Measurements from ENCODE around the gene APBB1IP. TPM values are rescaled to one million over a fixed set of nuclear protein-coding genes. Genes with fewer than 3 reads are reported as not detected.

APBB1IP gene
- total and polyA plus RNA-seq, 4 donors = 5.4 to 33.5 (median 19.1) TPM

- ATAC-seq (ENCODE audit: insufficient read depth, low FRiP score) (peak; percentile 31), DNase-seq (no peak)
- no peak overlapping the region for H3K9ac ChIP-seq (ENCODE audit: insufficient read depth in 1 of 2, low read length in 2 of 2)
- no peak overlapping the region for H3K27ac ChIP-seq (ENCODE audit: low read depth in 1 of 2, low read length in 1 of 2)
- no peaks in the 10 kb centered on the region for H3K9me3 ChIP-seq (ENCODE audit: control insufficient read depth in 4 of 4, insufficient read depth in 3 of 4, low read length in 3 of 4)
- WGBS, 2 donors = 56 to 66% methylated on average over 8 of the region's 8 CpGs
- TF ChIP-seq CTCF (IDR thresholded peaks at IDR 0.05; ENCODE audit: control extremely low read depth, extremely low read depth) = no peak
- no peak overlapping the region for H3K4me3 ChIP-seq
- H3K4me1 ChIP-seq (ENCODE audit: control insufficient read depth in 5 of 5, insufficient read depth in 5 of 5, low read length in 5 of 5) = peaks cover 0 to 1% (median 0%) of the 10 kb centered on the region in 5 donors
- no peaks in the 10 kb centered on the region for H3K36me3 ChIP-seq (ENCODE audit: control insufficient read depth in 4 of 4, insufficient read depth in 4 of 4, low read length in 4 of 4)
- H3K27me3 ChIP-seq (ENCODE audit: control insufficient read depth in 3 of 3, insufficient read depth in 3 of 3, low read length in 2 of 3) = peaks cover 0 to 4% (median 3%) of the 10 kb centered on the region in 3 donors
These were observed 7.4 kb downstream of the APBB1IP start for GRCh38 chr10:26445411-26446031.

- H3K27me3 ChIP-seq (ENCODE audit: control insufficient read depth in 3 of 3, insufficient read depth in 3 of 3, low read length in 2 of 3) = peaks cover 0 to 3% (median 3%) of the 10 kb centered on the region in 3 donors
- DNase-seq (no peak), ATAC-seq (ENCODE audit: insufficient read depth, low FRiP score) (no peak)
- H3K4me1 ChIP-seq (ENCODE audit: control insufficient read depth in 5 of 5, insufficient read depth in 5 of 5, low read length in 5 of 5) = peaks cover 0 to 1% (median 0%) of the 10 kb centered on the region in 5 donors
- no peaks in the 10 kb centered on the region for H3K9me3 ChIP-seq (ENCODE audit: control insufficient read depth in 4 of 4, insufficient read depth in 3 of 4, low read length in 3 of 4)
- H3K9ac ChIP-seq (ENCODE audit: insufficient read depth in 1 of 2, low read length in 2 of 2) = no peak overlapping the region
- no peak overlapping the region for H3K27ac ChIP-seq (ENCODE audit: low read depth in 1 of 2, low read length in 1 of 2)
- H3K36me3 ChIP-seq (ENCODE audit: control insufficient read depth in 4 of 4, insufficient read depth in 4 of 4, low read length in 4 of 4) = no peaks in the 10 kb centered on the region
- no peak for TF ChIP-seq CTCF (IDR thresholded peaks at IDR 0.05; ENCODE audit: control extremely low read depth, extremely low read depth)
- no peak overlapping the region for H3K4me3 ChIP-seq
- WGBS, 2 donors = 58 to 63% methylated on average over 5 of the region's 5 CpGs
These were observed 8.1 kb downstream of the APBB1IP start for GRCh38 chr10:26446258-26446657.

GRCh38 chr10:26448292-26448691 lies 10.2 kb downstream of the APBB1IP start:
- ATAC-seq (ENCODE audit: insufficient read depth, low FRiP score) (no peak), DNase-seq (no peak)
- Histone ChIP-seq H3K36me3 (ENCODE audit: control insufficient read depth in 4 of 4, insufficient read depth in 4 of 4, low read length in 4 of 4) (no peaks in the 10 kb centered on the region), H3K9ac (ENCODE audit: insufficient read depth in 1 of 2, low read length in 2 of 2) (no peak overlapping the region), H3K27ac (ENCODE audit: low read depth in 1 of 2, low read length in 1 of 2) (no peak overlapping the region), H3K4me1 (ENCODE audit: control insufficient read depth in 5 of 5, insufficient read depth in 5 of 5, low read length in 5 of 5) (peaks cover 0 to 1% (median 0%) of the 10 kb centered on the region in 5 donors), H3K27me3 (ENCODE audit: control insufficient read depth in 3 of 3, insufficient read depth in 3 of 3, low read length in 2 of 3) (no peaks in the 10 kb centered on the region), H3K9me3 (ENCODE audit: control insufficient read depth in 4 of 4, insufficient read depth in 3 of 4, low read length in 3 of 4) (no peaks in the 10 kb centered on the region), H3K4me3 (no peak overlapping the region)
- TF ChIP-seq CTCF (IDR thresholded peaks at IDR 0.05; ENCODE audit: control extremely low read depth, extremely low read depth) = no peak
